Gastroesophageal sphincter (tissue), 4 donors: Measurements from ENCODE around the gene ACVR2B. TPM values are rescaled to one million over a fixed set of nuclear protein-coding genes. Genes with fewer than 3 reads are reported as not detected.
"Not testable (repeated sequence)": the region's sequence is repeated elsewhere in the genome, so short reads cannot be mapped to it uniquely, and the experiment has no call there.

ENCODE experiments used
- ATAC-seq: fragments of 150-250 bp; one replicate; pipeline ENCODE4 v1.9.1; 2016; ENCODE audit warnings: mild to moderate bottlenecking, moderate library complexity
- H3K27ac ChIP-seq, 4 donors: fragments of 200-600 bp; sonication (generic) in 3 of 4; 1 replicate in 3 of 4; 2 replicates in 1 of 4; pipeline ENCODE4 v1.5.1; 2016 to 2019
- H3K27me3 ChIP-seq: fragments of 200-600 bp; sonication (generic); one replicate; pipeline ENCODE4 v1.5.1; 2019
- H3K36me3 ChIP-seq, 2 donors: fragments of 200-600 bp; sonication (generic); one replicate each; pipeline ENCODE4 v1.5.1; 2019; ENCODE audit warnings: control low read depth in 1 of 2
- H3K4me1 ChIP-seq, 3 donors: fragments of 200-600 bp; sonication (generic); 1 replicate in 2 of 3; 2 replicates in 1 of 3; pipeline ENCODE4 v1.5.1; 2016 to 2019; ENCODE audit warnings: control low read depth in 2 of 3
- H3K4me3 ChIP-seq, 2 donors: fragments of 200-600 bp; sonication (generic); one replicate each; pipeline ENCODE4 v1.5.1; 2019; ENCODE audit warnings: mild to moderate bottlenecking in 1 of 2, moderate library complexity in 1 of 2
- H3K9me3 ChIP-seq, 3 donors: fragments of 200-600 bp; sonication (generic); one replicate each; pipeline ENCODE4 v1.5.1; 2017 to 2019; ENCODE audit warnings: control low read depth in 2 of 3
- EP300 ChIP-seq: sonication (generic); formaldehyde crosslinking; IDR thresholded peaks from one replicate; pipeline ENCODE4 v1.6.1; 2017; ENCODE audit warnings: antibody characterized with exemption, mild to moderate bottlenecking
- POLR2A ChIP-seq, 2 donors: fragments of 450-650 bp; IDR thresholded peaks; one replicate each; pipeline ENCODE4 v1.6.1; 2017; ENCODE audit warnings: antibody characterized with exemption in 2 of 2, mild to moderate bottlenecking in 2 of 2, moderate library complexity in 1 of 2
- POLR2AphosphoS5 ChIP-seq: sonication (generic); formaldehyde crosslinking; IDR thresholded peaks from one replicate; pipeline ENCODE4 v1.6.1; 2017; ENCODE audit warnings: antibody characterized with exemption
- WGBS, 2 donors: methylation state at CpG; one replicate each; pipeline ENCODE4 v1.1.5; 2018; ENCODE audit warnings: low coverage in 1 of 2; 5-methylcytosine and 5-hydroxymethylcytosine counted together
- total RNA-seq, 4 donors: library from RNA; depleted of rRNA; stranded (reverse); fragments of >200 nt; gene quantifications; one replicate each; pipeline ENCODE4 v1.1.0, GENCODE V29; 2016
- TF ChIP-seq, protein P1 (sequence below), 4 experiments: fragments of 200-600 bp in 2 of 4; fragments of 450-650 bp in 2 of 4; sonication (generic) in 1 of 4; IDR thresholded peaks; one replicate each; pipeline ENCODE4 v1.5.1; 2017 to 2019; ENCODE audit warnings: antibody characterized with exemption in 4 of 4, mild to moderate bottlenecking in 2 of 4, moderate library complexity in 2 of 4

ACVR2B gene
- 1 to 10 TPM; 5.5 to 9.2 (median 7.6) TPM for total RNA-seq

DNA sequence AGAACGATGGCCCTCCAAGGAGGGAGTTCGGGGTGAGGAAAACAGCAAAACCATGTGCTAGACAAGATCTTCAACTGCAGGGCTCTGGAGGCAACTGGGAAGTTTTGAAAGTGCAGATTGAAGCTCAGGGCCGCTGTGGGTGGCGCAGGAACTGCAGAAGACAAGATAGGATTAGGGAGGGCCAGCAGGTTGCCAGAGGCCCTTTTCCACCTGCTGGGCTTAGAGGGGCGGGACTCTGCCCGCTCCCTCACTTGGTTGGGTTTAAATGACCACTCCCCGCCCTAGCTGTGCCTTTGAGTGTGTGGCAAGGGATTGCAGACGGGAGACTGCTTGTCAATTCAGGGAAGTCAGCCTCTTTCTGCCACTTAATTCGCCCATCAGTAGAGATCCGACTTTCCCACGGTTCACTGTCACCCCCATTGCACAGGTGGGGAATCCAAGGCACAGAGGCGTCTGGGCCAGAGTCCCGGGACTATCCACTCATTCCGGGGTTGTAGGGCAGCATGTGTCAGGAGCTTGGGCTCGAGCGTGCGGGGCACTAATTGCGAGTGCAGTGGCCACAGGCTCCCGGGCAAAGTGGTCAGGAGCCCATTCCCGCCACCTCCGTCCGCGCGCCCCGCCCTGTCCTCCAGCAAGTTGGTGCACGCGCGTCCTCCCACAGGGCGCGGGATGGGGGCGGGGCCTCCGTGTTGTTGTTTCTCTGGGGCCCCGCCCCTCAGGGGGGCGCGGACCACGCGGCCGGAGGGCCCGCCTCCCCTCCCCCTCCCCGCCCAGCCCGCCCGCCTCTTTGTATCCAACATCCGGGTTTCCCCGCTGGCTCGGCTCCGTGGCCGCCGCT lies at the start of gene ACVR2B:
TSS of gene ACVR2B (plus strand) at position 816 of the 838 bp plus-strand sequence. CDS start 433 bp downstream, outside the sequence.
- peak; percentile 86 for ATAC-seq

DNA sequence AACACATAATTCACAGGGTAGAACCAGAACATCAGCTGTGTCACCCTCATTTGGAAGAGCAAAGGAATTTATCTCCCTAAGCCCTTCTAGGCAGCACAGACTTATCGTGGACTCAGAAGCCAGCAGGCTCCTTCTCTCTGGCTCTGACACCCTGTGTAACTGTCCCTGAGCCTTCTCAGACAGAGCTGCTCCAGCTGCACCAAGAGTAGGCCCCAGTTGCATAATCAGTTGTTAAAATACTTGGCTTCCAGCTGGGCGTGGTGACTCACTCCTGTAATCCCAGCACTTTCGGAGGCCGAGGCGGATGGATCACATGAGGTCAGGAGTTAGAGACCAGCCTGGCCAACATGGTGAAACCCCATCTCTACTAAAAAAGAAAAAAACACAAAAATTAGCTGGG lies 49.4 kb upstream of the ACVR2B start:
- Histone ChIP-seq H3K4me3 (no peak overlapping the region), H3K27ac (no peak overlapping the region), H3K9me3 (no peaks in the 10 kb centered on the region), H3K27me3 (no peaks in the 10 kb centered on the region), H3K36me3 (peaks cover 0 to 66% of the 10 kb centered on the region in 2 donors), H3K4me1 (no peaks in the 10 kb centered on the region)
- ATAC-seq = peak; percentile 96
- 54% methylated on average over 5 of the region's 5 CpGs; no CpG with 5 or more reads in 1 of the 2 donors for WGBS, 2 donors
- peak; percentile 33 for TF ChIP-seq POLR2AphosphoS5
- no peak for TF ChIP-seq EP300
- no peak for TF ChIP-seq POLR2A (IDR thresholded peaks at IDR 0.05)

More for the DNA sequence above, at the start of gene ACVR2B:
- Histone ChIP-seq H3K36me3 (no peaks in the 10 kb centered on the region), H3K27me3 (no peaks in the 10 kb centered on the region), H3K9me3 (no peaks in the 10 kb centered on the region), H3K4me3 (peak within 1 kb of the TSS; percentile 69 to 95), H3K4me1 (peaks cover 0 to 46% (median 11%) of the 10 kb centered on the region in 3 donors), H3K27ac (peak within 1 kb of the TSS; percentile 40 to 94 (median 89))
- 8 to 80% methylated on average over 2 of the region's 48 CpGs for WGBS, 2 donors
- TF ChIP-seq POLR2AphosphoS5 (peak; percentile 5), EP300 (no peak), POLR2A (IDR thresholded peaks at IDR 0.05) (peak in 1 of 2 donors; percentile 17)
- TF ChIP-seq, protein P1, sequence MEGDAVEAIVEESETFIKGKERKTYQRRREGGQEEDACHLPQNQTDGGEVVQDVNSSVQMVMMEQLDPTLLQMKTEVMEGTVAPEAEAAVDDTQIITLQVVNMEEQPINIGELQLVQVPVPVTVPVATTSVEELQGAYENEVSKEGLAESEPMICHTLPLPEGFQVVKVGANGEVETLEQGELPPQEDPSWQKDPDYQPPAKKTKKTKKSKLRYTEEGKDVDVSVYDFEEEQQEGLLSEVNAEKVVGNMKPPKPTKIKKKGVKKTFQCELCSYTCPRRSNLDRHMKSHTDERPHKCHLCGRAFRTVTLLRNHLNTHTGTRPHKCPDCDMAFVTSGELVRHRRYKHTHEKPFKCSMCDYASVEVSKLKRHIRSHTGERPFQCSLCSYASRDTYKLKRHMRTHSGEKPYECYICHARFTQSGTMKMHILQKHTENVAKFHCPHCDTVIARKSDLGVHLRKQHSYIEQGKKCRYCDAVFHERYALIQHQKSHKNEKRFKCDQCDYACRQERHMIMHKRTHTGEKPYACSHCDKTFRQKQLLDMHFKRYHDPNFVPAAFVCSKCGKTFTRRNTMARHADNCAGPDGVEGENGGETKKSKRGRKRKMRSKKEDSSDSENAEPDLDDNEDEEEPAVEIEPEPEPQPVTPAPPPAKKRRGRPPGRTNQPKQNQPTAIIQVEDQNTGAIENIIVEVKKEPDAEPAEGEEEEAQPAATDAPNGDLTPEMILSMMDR (IDR thresholded peaks at IDR 0.05) = no peak

DNA sequence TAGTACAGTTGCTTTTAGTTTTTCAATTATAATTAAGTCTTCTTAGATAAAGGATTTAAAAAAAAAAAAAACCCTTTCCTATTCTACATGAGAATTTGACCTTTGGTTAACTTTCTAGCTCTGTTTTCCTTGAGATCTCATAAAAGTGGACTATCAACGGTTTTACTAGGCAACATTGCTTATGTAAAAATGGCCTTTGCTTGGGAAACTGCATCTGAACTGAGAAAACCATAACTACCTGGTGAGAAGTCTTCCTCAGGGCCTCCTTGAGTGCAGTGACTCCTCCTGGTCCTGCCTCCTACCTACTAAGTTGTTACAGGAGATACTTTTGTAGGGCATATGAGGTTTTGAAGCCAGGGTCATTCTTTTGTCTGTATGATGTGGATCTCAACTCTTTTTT lies 42.1 kb upstream of the ACVR2B start:
- WGBS, 2 donors = 89 to 94% methylated on average over 1 of the region's 1 CpG
- Histone ChIP-seq H3K4me3 (no peak overlapping the region), H3K9me3 (no peaks in the 10 kb centered on the region), H3K27ac (no peak overlapping the region), H3K36me3 (no peaks in the 10 kb centered on the region), H3K4me1 (no peaks in the 10 kb centered on the region), H3K27me3 (no peaks in the 10 kb centered on the region)
- no peak for ATAC-seq
- TF ChIP-seq EP300 = no peak
- TF ChIP-seq, protein P1 (IDR thresholded peaks at IDR 0.05) = no peak
- TF ChIP-seq POLR2AphosphoS5 = no peak
- TF ChIP-seq POLR2A (IDR thresholded peaks at IDR 0.05) = no peak

DNA sequence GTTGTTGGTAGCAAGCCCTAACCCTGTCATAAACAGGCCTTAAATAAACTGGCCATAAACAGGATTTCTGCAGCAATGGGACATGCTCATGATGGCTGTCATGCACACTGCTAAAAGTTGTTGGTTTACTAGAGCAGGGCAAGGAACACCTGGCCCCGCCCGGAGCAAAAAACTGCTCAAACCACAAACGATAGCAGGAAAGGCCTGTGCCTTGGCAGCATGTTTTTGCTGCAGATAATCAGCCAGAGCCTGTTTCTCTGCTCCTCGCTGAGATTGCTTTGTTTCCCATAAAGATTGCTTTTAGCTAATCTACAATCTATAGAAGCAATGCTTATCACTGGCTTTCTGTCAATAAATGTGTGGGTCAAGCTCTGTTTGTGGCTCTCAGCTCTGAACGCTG lies 32.9 kb upstream of the ACVR2B start:
- WGBS, 2 donors = 80 to 100% methylated on average over 2 of the region's 5 CpGs
- not testable (repeated sequence) for ATAC-seq, H3K27me3 ChIP-seq, H3K4me3 ChIP-seq, H3K4me1 ChIP-seq, H3K36me3 ChIP-seq, H3K9me3 ChIP-seq, H3K27ac ChIP-seq

DNA sequence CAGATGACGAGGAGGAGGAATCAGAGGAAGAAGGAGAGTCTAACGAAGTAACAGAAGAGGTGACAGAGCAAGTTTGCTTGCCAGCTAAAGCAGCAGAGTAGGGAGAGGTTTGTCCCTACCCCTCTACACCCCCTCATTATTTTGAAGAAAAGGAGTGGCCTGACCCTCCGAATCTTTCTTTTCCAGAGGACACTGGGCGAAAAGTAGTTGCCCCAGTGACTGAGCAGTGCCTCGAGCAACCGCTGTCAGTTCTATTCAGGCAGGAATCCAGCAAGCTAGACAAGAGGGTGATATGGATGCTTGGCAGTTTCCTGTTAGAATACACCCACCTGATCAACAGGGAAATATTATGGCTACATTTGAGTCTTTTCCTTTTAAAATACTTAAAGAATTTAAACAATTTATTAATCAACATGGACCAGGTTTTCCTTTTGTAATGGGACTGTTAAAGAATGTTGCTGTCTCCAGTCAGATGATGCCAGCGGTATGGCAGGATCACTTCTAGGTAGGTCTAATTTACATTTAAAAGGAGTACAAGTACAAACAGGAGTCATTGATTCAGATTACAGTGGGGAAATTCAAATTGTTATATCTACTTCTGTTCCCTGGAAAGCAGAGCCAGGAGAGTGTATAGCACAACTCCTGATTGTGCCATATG lies 31.9 kb upstream of the ACVR2B start:
- no peaks in the 10 kb centered on the region for H3K36me3 ChIP-seq
- no peak overlapping the region for H3K4me3 ChIP-seq
- H3K27ac ChIP-seq = no peak overlapping the region
- WGBS, 2 donors = 69 to 76% methylated on average over 3 to 5 of the region's 7 CpGs
- no peaks in the 10 kb centered on the region for H3K4me1 ChIP-seq
- TF ChIP-seq EP300 (no peak), POLR2AphosphoS5 (no peak), POLR2A (IDR thresholded peaks at IDR 0.05) (no peak)
- TF ChIP-seq, protein P1 (IDR thresholded peaks at IDR 0.05) = no peak
- no peak for ATAC-seq
- no peaks in the 10 kb centered on the region for H3K9me3 ChIP-seq
- H3K27me3 ChIP-seq = no peaks in the 10 kb centered on the region

DNA sequence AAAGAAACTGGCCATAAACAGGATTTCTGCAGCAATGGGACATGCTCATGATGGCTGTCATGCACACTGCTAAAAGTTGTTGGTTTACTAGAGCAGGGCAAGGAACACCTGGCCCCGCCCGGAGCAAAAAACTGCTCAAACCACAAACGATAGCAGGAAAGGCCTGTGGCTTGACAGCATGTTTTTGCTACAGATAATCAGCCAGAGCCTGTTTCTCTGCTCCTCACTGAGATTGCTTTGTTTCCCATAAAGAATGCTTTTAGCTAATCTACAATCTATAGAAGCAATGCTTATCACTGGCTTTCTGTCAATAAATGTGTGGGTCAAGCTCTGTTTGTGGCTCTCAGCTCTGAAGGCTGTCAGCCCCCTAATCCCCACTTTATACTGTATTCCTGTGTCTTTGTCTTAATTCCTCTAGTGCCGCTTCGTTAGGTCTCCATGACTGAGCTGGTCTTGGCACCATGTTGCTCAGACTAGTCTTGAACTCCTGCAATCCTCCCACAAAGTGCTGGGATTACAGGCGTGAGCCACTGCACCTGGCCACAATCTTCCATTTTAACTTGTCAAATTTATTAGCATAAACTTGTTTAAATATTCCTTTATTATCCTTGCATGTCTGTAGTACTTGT lies 26.8 kb upstream of the ACVR2B start:
- H3K4me1 ChIP-seq, H3K27ac ChIP-seq, ATAC-seq, H3K4me3 ChIP-seq, H3K36me3 ChIP-seq, H3K9me3 ChIP-seq, H3K27me3 ChIP-seq: not testable (repeated sequence)
- WGBS, 2 donors = 38 to 78% methylated on average over 6 of the region's 6 CpGs

DNA sequence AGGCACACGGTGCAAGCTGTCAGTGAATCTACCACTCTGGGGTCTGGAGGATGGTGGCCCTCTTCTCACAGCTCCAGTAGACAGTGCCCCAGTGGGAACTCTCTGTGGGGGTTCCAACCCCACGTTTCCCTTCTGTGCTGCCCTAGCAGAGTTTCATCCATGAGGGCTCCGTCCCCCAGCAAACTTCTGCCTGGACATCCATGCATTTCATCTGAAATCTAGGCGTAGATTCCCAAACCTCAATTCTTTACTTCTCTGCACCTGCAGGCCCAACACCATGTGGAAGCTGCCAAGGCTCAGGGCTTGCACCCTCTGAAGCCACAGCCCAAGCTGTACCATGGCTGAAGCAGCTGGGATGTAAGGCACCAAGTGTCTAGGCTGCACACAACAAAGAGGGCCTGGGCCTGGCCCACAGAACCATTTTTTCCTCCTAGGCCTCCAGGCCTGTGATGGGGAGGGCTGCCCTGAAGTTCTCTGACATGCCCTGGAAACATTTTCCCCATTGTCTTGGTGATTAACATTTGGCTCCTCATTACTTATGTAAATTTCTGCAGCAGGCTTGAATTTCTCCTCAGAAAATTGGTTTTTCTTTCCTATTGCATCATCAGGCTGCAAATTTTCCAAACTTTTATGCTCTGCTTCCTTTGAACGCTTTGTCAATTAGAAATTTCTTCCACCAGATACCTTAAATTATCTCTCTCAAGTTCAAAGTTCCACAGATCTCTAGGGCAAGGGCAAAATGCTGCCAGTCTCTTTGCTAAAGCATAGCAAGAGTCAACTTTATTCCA lies 20.6 kb upstream of the ACVR2B start:
- WGBS, 2 donors = 92 to 93% methylated on average over 2 to 4 of the region's 5 CpGs
- H3K9me3 ChIP-seq = peaks cover 0 to 42% (median 0%) of the 10 kb centered on the region in 3 donors
- not testable (repeated sequence) for H3K4me3 ChIP-seq, H3K4me1 ChIP-seq, ATAC-seq, H3K36me3 ChIP-seq, H3K27ac ChIP-seq, H3K27me3 ChIP-seq

DNA sequence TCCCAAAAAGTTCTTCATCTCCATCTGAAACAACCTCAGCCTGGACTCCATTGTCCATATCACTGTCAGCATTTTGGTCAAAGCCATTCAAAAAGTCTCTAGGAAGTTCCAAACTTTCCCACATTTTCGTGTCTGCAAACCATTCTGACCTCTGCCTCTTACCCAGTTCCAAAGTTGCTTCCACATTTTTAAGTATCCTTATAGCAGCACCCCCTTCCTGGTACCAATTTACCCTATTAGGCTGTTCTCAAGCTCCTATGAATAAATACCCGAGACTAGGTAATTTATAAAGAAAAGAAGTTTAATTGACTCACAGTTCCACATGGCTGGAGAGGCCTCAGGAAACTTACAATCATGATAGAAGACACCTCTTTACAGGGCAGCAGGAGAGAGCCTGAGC lies 20.0 kb upstream of the ACVR2B start:
- not testable (repeated sequence) for H3K4me1 ChIP-seq
- WGBS, 2 donors = 73 to 75% methylated on average over 1 of the region's 2 CpGs

More for the DNA sequence above, 20.0 kb upstream of the ACVR2B start:
- not testable (repeated sequence) for ATAC-seq, H3K36me3 ChIP-seq, H3K4me3 ChIP-seq, H3K27ac ChIP-seq, H3K27me3 ChIP-seq
- H3K9me3 ChIP-seq = peaks cover 0 to 46% (median 0%) of the 10 kb centered on the region in 3 donors
